SW480 (cell line): ENCODE measurements around the gene MEIS2.

Experiments
- DNase-seq: peaks from one replicate; pipeline ENCODE4 v3.0.0-alpha.2; 2016; ENCODE audit warnings: low spot score

Gene MEIS2

GRCh38 chr15:37077623-37078351 is 22.6 kb downstream of the MEIS2 start:
- no peak for DNase-seq

DNA sequence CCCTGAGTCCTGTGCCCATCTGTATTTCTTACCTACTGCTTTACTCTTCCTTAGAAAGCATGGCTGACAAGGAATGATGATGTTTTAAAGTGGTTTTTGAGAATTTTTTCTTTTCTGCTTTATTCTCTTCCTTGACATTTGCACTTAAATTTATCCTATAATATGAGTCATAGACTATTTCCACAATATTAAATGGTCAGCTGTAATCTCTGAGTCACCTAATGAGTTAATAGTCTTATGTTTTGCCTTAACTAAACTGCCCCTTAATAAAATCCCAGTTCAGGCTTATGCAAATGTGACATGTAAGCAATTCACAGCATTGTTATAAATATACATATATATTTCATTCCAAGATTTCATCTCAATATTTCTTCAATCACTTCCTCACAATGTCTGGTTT is 23.8 kb downstream of the MEIS2 start:
- DNase-seq: no peak

- DNase-seq: no peak
These were observed 24.6 kb downstream of the MEIS2 start for GRCh38 chr15:37075777-37076176.

- DNase-seq: no peak
These were observed 28.2 kb downstream of the MEIS2 start for GRCh38 chr15:37072181-37072580.

DNA sequence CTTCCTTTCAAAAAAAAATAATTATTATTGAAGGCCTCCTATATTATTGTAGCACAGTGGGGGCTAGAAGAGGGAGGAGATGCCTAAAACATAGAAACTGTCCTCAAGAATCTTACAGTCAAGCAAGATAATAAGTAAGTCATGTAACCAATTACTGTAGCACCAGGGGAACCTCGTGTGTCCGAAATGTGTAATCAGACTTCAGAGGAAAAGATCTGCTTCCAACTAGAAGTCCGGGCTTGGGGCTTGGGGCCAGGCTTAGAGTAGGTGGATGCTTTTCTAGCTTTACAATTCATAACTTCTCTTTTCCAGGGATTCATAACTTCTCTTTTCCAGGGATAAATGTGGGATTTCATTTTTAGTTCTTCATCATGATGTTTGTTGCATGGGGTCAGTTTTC is 29.2 kb downstream of the MEIS2 start:
- no peak for DNase-seq

DNA sequence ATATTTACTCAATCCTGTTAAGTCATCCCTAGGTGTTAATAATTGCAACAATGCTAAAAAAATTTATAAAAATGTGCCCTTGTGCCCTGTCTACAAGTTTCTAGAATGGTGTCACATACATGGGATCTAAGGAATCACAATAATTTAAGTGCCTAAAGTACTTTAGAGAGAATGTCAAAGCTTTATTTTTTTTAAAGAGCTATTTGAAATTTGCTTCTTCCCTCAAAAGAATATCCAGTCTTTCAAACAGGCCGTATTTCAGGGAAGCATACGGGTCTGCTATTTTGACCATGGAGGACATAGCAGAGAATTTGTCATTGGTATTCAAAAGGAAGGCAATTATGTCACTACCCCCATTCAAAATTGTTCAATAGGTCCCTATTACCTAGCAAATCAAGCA is 29.7 kb downstream of the MEIS2 start:
- no peak for DNase-seq

- DNase-seq: no peak
These were observed 38.4 kb downstream of the MEIS2 start for GRCh38 chr15:37061996-37062395.

GRCh38 chr15:37059086-37059485 is 41.3 kb downstream of the MEIS2 start:
- no peak for DNase-seq

DNA sequence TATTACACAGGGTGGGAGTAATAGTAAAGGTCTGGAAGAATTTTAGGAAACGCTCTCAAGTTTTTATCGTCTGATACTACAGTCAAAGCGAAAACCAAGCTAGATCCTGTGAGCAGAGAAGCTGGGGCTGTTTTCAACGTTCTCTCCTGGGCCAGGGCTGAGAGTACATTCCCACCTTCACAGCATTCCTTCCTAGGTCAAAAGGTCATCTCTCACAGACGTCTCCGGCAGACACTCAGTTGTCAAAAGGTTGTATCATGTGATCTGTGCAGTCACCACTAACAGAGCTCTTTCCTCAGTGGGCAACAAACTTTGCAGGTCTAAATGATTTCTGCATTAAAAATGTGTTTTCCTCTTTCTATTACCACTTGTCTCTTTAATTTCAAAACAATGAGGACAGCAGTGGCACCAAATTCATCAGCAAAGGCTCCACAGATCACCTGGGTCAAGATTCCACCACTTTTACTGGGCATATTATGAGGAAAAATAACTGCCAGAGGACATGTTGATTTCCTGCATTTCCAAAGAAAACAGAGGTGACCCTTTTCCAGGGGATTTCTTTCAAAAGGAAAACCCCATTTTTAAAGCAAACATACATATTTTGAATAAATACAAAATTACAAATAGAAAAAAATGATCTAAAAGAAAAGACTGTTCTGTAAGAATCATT is 41.9 kb downstream of the MEIS2 start:
- DNase-seq: no peak

DNA sequence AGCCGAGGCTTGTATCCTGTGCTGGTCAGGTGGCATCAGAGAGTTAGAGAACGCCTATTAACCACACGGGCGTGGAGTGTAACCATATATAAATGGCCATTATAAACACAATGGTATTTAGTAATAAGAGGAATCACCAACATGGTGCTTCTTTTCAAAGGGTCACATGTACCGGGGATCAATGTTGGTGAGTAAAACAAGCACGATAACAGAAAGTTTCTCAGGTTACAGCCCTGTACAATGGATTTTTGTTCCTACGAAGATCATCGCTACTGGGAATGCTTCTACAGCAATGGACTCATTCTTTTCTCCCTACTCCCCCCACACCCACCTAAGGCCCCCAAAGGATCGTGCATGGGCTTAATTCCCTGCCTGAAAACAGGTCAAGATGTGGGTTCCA is 42.5 kb downstream of the MEIS2 start:
- DNase-seq: no peak

- no peak for DNase-seq
These were observed 43.1 kb downstream of the MEIS2 start for GRCh38 chr15:37057256-37057655.

DNA sequence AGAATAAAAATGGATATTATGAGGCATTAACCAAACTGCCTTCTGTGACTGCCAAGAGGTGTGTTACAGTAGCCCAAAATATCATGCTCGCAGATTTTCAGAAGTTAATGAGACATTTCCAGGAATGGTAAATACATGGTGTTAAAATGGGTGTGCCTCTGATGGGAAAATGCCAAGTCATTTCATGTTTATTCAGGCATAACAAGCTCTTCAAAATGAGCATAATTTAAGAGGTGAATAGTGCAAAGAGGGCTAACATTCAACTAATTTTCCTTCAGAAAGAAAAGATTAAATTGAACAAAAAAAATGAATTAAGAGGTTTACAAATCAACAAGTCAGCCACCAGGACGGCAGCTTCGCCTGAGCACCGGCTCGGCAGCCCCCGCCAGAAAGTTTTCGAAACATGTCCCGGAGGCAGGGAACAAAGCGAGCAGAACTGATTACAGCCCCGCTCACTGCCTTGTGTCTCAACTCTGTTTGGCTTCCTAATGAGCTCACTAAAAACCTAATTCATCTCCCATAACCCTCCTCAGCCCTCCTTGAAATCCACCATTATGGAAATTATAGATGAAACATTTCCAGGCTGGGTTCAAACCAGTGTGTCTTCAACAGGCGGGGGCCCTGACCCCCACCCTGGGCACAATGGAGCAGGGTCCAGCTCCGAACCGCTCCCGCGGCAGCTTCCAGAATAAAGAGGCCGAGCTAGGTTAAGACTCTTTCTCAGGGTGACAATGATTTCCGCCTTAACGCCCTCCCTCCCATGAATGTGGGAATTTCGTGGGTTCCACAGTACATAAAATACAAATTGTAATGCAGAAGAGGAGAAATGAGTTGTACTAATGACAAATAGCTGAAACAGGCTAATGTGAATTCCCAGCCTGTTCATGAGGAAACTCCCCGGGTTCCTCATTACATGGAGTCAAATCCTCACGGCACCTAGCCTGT is 43.9 kb downstream of the MEIS2 start:
- DNase-seq: no peak

DNA sequence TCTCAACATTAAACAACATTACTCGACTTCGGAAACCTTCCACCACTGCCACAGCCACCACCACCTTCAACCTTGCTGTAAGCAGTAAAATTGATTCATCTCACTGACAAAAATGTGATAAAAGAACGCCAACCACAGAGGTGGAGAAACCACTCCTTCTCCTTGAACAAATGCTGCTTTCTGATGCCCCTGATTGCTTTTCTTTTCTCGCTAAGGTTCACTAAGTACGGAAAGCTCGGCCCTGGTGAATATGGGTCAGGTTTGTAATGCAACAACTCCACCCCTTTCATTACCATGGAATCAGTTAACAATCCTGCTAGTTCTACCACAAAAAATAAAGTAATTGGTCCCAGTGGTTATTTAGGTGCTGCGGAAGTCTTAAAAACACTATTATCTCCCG is 44.9 kb downstream of the MEIS2 start:
- DNase-seq: no peak

DNA sequence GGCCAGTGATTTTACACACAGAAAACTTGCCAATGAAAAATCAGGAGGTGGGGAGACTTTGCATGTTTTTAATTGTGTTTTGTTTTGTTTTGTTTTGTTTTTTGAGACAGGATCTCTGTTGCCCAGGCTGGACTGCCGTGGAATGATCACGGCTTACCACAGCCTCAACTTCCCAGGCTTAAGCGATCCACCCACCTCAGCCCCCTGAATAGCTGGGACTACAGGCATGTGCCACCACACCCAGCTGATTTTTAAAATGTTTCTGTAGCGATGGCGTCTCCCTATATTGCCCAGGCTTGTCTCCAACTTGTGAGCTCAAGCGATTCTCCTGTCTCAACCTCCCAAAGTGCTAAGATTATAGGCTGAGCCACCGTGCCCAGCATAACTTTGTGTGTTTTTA is 46.0 kb downstream of the MEIS2 start:
- no peak for DNase-seq

GRCh38 chr15:37053166-37053565 is 47.2 kb downstream of the MEIS2 start:
- DNase-seq: no peak

DNA sequence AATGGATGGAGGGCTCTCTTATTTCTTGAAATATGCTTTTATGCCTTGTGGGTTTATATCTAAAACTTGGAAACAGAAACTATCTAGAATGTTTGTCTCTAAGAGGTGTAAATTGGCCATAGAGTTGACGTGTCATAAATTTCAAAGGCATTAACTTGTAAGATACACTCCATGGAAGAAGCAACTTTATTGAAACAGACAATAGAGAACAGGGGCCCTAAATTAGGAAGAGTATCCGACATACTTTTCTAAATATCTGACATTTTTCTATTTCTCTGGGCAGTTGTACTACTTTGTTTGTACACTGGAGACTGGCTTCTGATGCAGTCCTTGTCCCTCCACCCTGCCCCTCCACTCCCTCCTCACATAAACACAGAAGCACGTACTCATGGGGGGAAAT is 50.0 kb downstream of the MEIS2 start:
- no peak for DNase-seq

DNA sequence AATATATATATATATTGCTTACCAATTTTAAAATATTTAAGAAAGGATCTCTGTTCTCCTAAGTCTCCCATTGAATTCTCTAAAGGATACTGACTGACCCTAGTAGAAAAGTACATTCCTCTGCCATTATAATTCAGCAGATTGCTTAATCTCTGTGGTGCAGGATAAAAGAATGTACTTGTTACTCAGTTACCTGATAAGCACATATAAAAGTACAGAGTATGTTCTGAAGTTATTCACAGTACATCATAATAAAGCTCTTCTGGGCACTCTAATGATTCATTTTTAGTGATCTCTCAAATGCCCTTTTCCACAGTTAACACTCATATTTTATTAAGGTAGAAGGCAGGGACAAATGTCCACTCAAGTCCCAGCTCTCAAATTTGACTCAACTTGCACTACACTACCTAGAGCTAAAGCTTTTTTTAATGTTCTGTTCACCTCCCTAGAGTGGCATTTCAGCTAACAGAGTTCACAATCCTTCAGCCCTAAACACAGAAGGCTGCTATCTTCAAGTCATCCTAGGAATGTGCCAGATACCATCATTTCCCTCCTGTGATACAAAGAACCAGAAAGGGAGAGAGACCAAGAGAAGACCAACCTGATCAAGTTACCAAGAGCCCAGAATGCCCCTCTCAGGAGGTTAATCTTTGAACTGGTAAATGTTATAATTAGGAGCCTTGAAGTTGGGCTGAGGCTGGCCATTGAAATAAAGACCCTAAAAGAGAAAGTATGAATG is 53.3 kb downstream of the MEIS2 start:
- DNase-seq: no peak

DNA sequence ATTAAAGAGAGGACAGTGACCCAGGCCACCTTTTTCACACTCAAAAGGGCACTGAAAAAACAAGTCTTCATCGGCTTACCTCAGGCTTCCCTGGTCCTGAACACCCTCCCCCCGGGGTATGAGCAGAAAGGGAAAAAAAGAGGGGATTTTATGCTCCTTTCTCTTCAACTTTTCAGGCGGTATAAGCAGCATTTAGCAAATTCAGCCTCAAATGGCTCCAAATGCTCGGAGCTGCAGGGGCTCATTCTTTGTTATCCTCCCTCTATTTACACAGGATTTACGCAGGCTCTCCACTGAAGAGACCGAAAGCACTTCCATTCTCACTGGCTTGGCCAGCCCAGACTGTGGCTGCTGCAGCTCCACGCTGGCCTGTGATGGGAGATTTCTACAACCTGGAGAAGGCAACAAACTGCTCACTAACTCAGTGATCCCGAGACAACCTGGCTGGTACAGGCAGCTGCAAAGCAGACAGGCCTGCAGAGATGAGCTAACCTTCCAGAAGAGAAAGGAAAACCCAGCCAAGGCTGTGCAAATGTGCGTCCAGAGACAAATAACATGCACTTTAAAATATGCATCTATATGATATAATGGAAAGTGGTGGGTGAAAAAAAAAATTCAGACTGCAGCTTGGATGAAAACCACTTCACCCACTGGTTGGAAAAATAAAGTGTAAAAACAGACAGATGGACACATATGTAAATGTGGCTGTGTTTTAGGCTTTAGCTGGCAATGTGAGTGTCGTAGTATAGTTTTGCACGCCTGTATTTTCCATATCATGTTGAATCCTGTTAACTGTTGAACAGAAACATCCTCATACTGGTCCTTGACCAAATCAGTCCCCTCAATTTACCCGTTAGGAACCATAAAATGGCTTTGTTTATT is 54.2 kb downstream of the MEIS2 start:
- no peak for DNase-seq

GRCh38 chr15:37044915-37045648 is 55.3 kb downstream of the MEIS2 start:
- no peak for DNase-seq

DNA sequence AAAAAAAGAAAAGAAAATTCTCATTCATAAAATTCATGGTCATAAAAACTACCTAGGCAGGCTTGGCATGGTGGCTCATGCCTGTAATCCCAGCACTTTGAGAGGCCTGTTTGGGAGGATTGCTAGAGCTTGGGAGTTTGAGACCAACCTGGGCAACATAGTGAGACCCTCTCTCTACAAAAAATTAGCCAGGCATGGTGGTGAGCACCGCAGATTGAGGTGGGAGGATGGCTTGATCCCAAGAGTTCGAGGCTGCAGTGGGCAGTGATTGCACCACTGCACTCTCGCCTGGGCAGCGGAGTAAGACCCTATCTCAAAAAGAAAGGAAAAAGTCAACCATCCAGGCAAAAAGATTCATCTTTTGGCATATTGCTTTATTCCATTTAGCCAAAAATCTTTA is 58.5 kb downstream of the MEIS2 start:
- DNase-seq: no peak
